Choroid plexus epithelial cell (primary cell): Measurements from ENCODE around the gene CHMP2B.
A peak's percentile ranks its signal among the peaks of the same experiment; 100 is the strongest.

Experiments
- DNase-seq: peaks from one replicate; pipeline ENCODE4 v3.0.0-alpha.2; 2010; ENCODE audit warnings: low read depth
- H3K4me3 ChIP-seq: 2 replicates; pipeline ENCODE4 v1.5.1; 2011; ENCODE audit warnings: low read depth, mild to moderate bottlenecking, control low read depth, low read length, moderate library complexity
- CTCF ChIP-seq: conservative IDR thresholded peaks from 2 replicates; pipeline ENCODE4 v1.5.1; 2011; ENCODE audit warnings: low read depth, mild to moderate bottlenecking, control low read depth, inconsistent platforms, low read length, moderate library complexity

Gene CHMP2B

GRCh38 chr3:87227104-87227834, at the start of gene CHMP2B:
TSS of gene CHMP2B (plus strand) at chr3:87227309. CDS start at chr3:87227523, 214 bp downstream.
- no peak for TF ChIP-seq CTCF
- peak; percentile 95 for DNase-seq
- peak within 1 kb of the TSS; percentile 95 for H3K4me3 ChIP-seq

- TF ChIP-seq CTCF: no peak
- no peak overlapping the region for H3K4me3 ChIP-seq
Observed at GRCh38 chr3:87179642-87180041, 47.5 kb upstream of the CHMP2B start.

GRCh38 chr3:87181551-87181950, 45.6 kb upstream of the CHMP2B start:
- H3K4me3 ChIP-seq: no peak overlapping the region
- no peak for TF ChIP-seq CTCF
- no peak for DNase-seq

More at GRCh38 chr3:87179642-87180041, 47.5 kb upstream of the CHMP2B start:
- DNase-seq: no peak

- DNase-seq: no peak
- no peak overlapping the region for H3K4me3 ChIP-seq
- no peak for TF ChIP-seq CTCF
Observed at GRCh38 chr3:87182023-87182422, 45.1 kb upstream of the CHMP2B start.

GRCh38 chr3:87186608-87187159, 40.4 kb upstream of the CHMP2B start:
- no peak for TF ChIP-seq CTCF
- no peak for DNase-seq
- H3K4me3 ChIP-seq: no peak overlapping the region

- no peak for TF ChIP-seq CTCF
- H3K4me3 ChIP-seq: no peak overlapping the region
- DNase-seq: no peak
Observed at GRCh38 chr3:87191175-87191574, 35.9 kb upstream of the CHMP2B start.

GRCh38 chr3:87191641-87192040, 35.5 kb upstream of the CHMP2B start:
- no peak for DNase-seq
- H3K4me3 ChIP-seq: no peak overlapping the region
- no peak for TF ChIP-seq CTCF
